Esophagus muscularis mucosa (tissue), 4 donors: ENCODE measurements around the gene SPATA13. TPM values are rescaled to one million over a fixed set of nuclear protein-coding genes. Genes with fewer than 3 reads are reported as not detected.
"Not testable (repeated sequence)": the region's sequence is repeated elsewhere in the genome, so short reads cannot be mapped to it uniquely, and the experiment has no call there.

Experiments
- DNase-seq: peaks from one replicate; pipeline ENCODE4 v3.0.0-alpha.2; 2017; ENCODE audit errors: extremely low spot score
- H3K27ac ChIP-seq, 4 donors: fragments of 200-600 bp; sonication (generic); replicated peaks in 1 of 4; 1 replicate in 3 of 4; 2 replicates in 1 of 4; pipeline ENCODE4 v1.5.1; 2016 to 2019; ENCODE audit warnings: mild to moderate bottlenecking in 1 of 4
- H3K27me3 ChIP-seq, 4 donors: fragments of 200-600 bp; sonication (generic); one replicate each; pipeline versions ENCODE4 v1.5.1 to v1.6.0; 2016 to 2019
- H3K36me3 ChIP-seq, 4 donors: fragments of 200-600 bp; sonication (generic); one replicate each; pipeline ENCODE4 v1.5.1; 2016 to 2019
- H3K4me1 ChIP-seq, 4 donors: fragments of 200-600 bp; sonication (generic); one replicate each; pipeline ENCODE4 v1.5.1; 2016 to 2019
- H3K4me3 ChIP-seq, 4 donors: fragments of 200-600 bp; sonication (generic); 1 replicate in 2 of 4; 2 replicates in 2 of 4; pipeline ENCODE4 v1.5.1; 2016 to 2019; ENCODE audit warnings: mild to moderate bottlenecking in 4 of 4, moderate library complexity in 1 of 4
- H3K9me3 ChIP-seq, 4 donors: fragments of 200-600 bp; sonication (generic); 1 replicate in 3 of 4; 2 replicates in 1 of 4; pipeline ENCODE4 v1.5.1; 2016 to 2019
- EP300 ChIP-seq: sonication (generic); formaldehyde crosslinking; IDR thresholded peaks from one replicate; pipeline ENCODE4 v1.6.1; 2017; ENCODE audit warnings: antibody characterized with exemption
- POLR2A ChIP-seq: fragments of 450-650 bp; IDR thresholded peaks from one replicate; pipeline ENCODE4 v1.6.1; 2017; ENCODE audit warnings: antibody characterized with exemption, moderate library complexity, mild to moderate bottlenecking, low read depth
- POLR2AphosphoS5 ChIP-seq, 2 donors: sonication (generic); formaldehyde crosslinking; IDR thresholded peaks; one replicate each; pipeline ENCODE4 v1.6.1; 2017; ENCODE audit warnings: antibody characterized with exemption in 2 of 2
- WGBS: methylation state at CpG from one replicate; pipeline ENCODE4 v1.1.5; 2018; 5-methylcytosine and 5-hydroxymethylcytosine counted together
- intact Hi-C: fragments of 100-400 bp; cut with DNase I; formaldehyde crosslinking; loops from one replicate; pipeline ENCODE4 v1.15.1; 2023
- total RNA-seq, 4 donors: library from RNA; depleted of rRNA; stranded (reverse); fragments of >200 nt; gene quantifications; one replicate each; pipeline versions ENCODE4 v1.1.0 to v1.2.1, GENCODE V29; 2016
- TF ChIP-seq, protein P1 (sequence below), 3 experiments: fragments of 200-600 bp in 2 of 3; fragments of 450-650 bp in 1 of 3; sonication (generic) in 2 of 3; IDR thresholded peaks; one replicate each; pipeline ENCODE4 v1.5.1; 2017 to 2019; ENCODE audit warnings: antibody characterized with exemption in 3 of 3, mild to moderate bottlenecking in 2 of 3, moderate library complexity in 1 of 3

SPATA13 gene
- total RNA-seq, 4 donors from 2014 or later = 9.1 to 21.6 (median 17.1) TPM

DNA sequence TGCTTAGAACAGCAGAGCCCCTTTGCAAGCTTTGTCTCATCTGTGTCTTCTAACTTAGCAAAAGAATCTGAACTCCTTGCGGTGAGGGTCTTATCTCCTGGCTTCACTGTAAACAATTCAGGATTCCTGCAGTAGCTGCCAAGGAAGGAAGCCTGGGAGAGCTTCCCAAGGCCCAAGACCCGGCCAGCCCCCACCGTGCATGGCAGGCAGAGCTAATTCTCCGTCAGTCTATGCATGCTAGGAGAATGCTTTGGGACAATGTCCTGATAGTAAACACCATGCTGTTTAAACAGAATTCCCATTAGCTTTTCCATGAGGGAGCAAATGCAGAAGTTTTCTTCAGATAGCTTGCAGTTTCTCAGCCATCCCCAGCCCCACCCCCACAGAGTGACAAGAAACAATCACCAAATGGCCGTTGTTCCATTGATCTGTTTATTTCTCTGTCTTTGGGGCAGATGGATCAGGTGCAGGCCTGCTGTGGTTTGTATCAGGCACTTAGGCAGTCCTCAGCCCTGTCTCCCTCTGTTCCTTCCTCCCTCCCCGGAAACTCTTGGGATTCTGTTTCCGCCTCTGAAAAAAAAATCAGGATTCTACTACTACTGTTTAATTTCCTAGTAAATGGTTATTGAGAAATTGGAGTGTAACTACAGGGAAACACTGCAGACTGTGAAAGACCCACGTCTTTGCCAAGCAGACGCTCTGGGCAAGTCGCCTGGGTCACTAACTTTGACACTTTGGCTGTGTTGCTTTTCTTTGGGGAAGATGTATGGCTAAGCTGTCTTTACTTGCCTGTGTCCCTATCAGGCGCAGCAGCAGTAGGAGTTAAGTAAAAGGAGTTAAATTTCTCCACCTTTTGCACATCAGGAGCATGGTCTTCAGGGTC, 40.7 kb upstream of the SPATA13 start:
- Histone ChIP-seq H3K36me3 (no peaks in the 10 kb centered on the region), H3K4me3 (no peak overlapping the region), H3K27me3 (no peaks in the 10 kb centered on the region), H3K9me3 (no peaks in the 10 kb centered on the region), H3K4me1 (peaks cover 0 to 12% (median 9%) of the 10 kb centered on the region in 4 donors), H3K27ac (no peak overlapping the region)
- TF ChIP-seq, protein P1, sequence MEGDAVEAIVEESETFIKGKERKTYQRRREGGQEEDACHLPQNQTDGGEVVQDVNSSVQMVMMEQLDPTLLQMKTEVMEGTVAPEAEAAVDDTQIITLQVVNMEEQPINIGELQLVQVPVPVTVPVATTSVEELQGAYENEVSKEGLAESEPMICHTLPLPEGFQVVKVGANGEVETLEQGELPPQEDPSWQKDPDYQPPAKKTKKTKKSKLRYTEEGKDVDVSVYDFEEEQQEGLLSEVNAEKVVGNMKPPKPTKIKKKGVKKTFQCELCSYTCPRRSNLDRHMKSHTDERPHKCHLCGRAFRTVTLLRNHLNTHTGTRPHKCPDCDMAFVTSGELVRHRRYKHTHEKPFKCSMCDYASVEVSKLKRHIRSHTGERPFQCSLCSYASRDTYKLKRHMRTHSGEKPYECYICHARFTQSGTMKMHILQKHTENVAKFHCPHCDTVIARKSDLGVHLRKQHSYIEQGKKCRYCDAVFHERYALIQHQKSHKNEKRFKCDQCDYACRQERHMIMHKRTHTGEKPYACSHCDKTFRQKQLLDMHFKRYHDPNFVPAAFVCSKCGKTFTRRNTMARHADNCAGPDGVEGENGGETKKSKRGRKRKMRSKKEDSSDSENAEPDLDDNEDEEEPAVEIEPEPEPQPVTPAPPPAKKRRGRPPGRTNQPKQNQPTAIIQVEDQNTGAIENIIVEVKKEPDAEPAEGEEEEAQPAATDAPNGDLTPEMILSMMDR (IDR thresholded peaks at IDR 0.05) = no peak
- TF ChIP-seq EP300 = no peak
- no peak for TF ChIP-seq POLR2A
- TF ChIP-seq POLR2AphosphoS5 (IDR thresholded peaks at IDR 0.05) = no peak
- 57% methylated on average over 11 of the region's 11 CpGs for WGBS
- intact Hi-C loops = no loop called here
- no peak for DNase-seq

DNA sequence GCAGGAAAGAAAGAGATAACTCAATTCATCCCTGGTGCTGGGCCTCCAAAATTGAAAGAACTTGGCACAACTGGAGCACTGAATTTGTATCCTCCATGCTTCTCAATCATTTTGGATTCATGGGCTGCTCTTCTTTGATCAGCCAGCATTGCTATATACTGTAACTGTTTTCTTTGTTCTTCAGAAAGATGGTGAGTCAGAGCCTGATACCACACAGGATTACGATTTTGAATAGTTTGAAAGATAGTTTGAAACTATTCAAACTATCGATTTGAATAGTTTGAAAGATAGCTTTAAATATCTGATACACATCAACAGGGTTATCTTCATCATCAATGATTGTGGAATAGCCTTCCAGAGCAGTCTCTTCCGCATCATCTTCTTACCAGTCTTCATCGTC, 38.5 kb upstream of the SPATA13 start:
- H3K9me3 ChIP-seq, intact Hi-C loops: not testable (repeated sequence)
- WGBS = 95% methylated on average over 4 of the region's 4 CpGs

DNA sequence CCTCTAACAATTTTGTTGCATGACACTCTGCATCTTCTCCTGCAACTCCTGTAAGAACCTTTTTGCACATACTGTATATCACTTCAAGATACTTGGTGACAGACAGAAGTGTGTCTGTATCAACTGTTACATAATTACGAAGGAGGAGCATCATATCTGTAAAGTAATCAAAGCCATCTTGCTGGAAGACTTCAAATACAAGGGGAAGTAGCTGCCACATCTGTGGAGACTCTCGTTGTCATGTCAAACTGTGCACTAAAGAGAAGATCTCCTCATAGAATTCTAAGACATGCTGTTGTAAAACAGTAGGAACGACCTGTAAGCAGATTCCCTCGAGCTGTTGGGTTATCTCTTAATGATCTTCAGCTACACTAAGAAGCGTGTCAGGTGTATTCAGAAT, 38.0 kb upstream of the SPATA13 start:
- no peak overlapping the region for H3K27ac ChIP-seq
- intact Hi-C loops = no loop called here
- 76% methylated on average over 5 of the region's 5 CpGs for WGBS

More for the DNA sequence above, 38.5 kb upstream of the SPATA13 start:
- not testable (repeated sequence) for H3K27ac ChIP-seq, H3K36me3 ChIP-seq, H3K27me3 ChIP-seq, H3K4me3 ChIP-seq, DNase-seq
- H3K4me1 ChIP-seq = peaks cover 0 to 12% (median 9%) of the 10 kb centered on the region in 4 donors

DNA sequence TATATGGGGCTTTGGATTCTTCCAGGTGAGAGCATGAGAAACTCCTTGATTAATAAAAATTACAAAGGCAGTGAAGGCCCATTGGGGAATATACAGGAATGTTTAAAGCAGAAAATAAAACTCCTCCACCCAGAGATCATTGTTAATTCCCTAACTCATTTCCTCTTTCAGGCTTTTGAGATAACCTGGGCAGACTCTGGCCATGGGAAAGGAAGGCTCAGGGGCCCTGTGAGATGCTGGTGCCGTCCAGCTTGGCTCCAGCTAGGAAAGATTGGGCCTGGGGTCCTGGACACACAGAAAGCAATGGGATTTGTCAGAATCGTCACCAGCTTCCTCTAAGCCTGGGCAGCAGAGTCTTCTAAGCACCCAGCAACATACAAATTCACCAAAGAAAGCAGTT, 36.8 kb upstream of the SPATA13 start:
- no peak for DNase-seq
- intact Hi-C loops = no loop called here
- 82% methylated on average over 2 of the region's 2 CpGs for WGBS
- H3K36me3 ChIP-seq = no peaks in the 10 kb centered on the region
- H3K27ac ChIP-seq = no peak overlapping the region
- no peaks in the 10 kb centered on the region for H3K9me3 ChIP-seq
- H3K4me1 ChIP-seq = peaks cover 0 to 12% (median 9%) of the 10 kb centered on the region in 4 donors
- no peaks in the 10 kb centered on the region for H3K27me3 ChIP-seq
- TF ChIP-seq POLR2AphosphoS5 (IDR thresholded peaks at IDR 0.05) = no peak
- TF ChIP-seq, protein P1 (IDR thresholded peaks at IDR 0.05) = no peak
- TF ChIP-seq EP300 = no peak
- no peak for TF ChIP-seq POLR2A
- H3K4me3 ChIP-seq = no peak overlapping the region

More for the DNA sequence above, 38.0 kb upstream of the SPATA13 start:
- Histone ChIP-seq H3K36me3 (no peaks in the 10 kb centered on the region), H3K27me3 (no peaks in the 10 kb centered on the region), H3K9me3 (no peaks in the 10 kb centered on the region), H3K4me1 (peaks cover 0 to 12% (median 9%) of the 10 kb centered on the region in 4 donors), H3K4me3 (no peak overlapping the region)
- TF ChIP-seq, protein P1 (IDR thresholded peaks at IDR 0.05) = no peak
- TF ChIP-seq POLR2AphosphoS5 (IDR thresholded peaks at IDR 0.05) = no peak
- no peak for TF ChIP-seq EP300
- TF ChIP-seq POLR2A = no peak
- DNase-seq = no peak

DNA sequence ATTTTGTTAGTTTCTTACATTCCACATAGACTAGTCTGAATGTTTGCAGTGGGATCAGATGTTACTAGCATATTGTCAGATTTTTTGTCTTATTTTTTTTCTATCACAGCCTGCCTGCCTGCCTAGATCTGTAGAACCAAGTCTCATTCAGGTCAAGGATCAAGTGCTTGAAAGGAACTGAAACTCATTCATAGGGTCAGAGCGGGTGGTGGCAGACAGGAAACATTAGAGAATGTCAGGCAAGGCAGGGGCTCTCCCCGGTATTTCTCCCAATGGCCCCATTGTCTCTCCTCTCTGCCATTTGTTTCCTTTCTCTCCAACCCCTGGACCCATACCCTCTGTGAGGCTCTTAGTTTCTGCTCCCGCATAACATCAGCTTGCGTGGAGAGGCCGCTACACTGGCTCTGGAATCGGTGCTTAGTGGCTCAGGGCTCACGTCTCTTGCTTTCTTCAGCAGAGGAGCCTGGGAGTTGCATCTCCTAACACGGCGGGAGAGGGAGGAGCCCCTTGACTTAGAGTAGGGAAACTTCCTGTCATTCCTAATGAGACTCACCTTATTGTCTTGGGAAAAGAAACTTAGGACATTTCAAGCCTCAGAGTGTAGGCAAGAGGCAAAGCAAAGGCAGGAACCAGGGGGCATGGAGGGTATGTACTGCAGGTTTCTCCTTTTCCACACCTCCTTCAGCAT, 35.6 kb upstream of the SPATA13 start:
- WGBS = 66% methylated on average over 9 of the region's 9 CpGs
- Histone ChIP-seq H3K9me3 (no peaks in the 10 kb centered on the region), H3K27ac (no peak overlapping the region), H3K4me3 (no peak overlapping the region), H3K27me3 (no peaks in the 10 kb centered on the region), H3K4me1 (peaks cover 0 to 6% (median 3%) of the 10 kb centered on the region in 4 donors), H3K36me3 (no peaks in the 10 kb centered on the region)
- intact Hi-C loops = no loop called here
- no peak for TF ChIP-seq POLR2A
- no peak for TF ChIP-seq EP300
- TF ChIP-seq, protein P1 (IDR thresholded peaks at IDR 0.05) = no peak
- no peak for TF ChIP-seq POLR2AphosphoS5 (IDR thresholded peaks at IDR 0.05)
- no peak for DNase-seq
